GF-D8 (cell line): Measurements from ENCODE around the gene ANKRD34B.
A peak's percentile ranks its signal among the peaks of the same experiment; 100 is the strongest.
"Not testable (repeated sequence)": the region's sequence is repeated elsewhere in the genome, so short reads cannot be mapped to it uniquely, and the experiment has no call there.

ENCODE experiments used
- DNase-seq: peaks from one replicate; lab custom pipeline; 2025; lab: John Stamatoyannopoulos, UW

Gene ANKRD34B

DNA sequence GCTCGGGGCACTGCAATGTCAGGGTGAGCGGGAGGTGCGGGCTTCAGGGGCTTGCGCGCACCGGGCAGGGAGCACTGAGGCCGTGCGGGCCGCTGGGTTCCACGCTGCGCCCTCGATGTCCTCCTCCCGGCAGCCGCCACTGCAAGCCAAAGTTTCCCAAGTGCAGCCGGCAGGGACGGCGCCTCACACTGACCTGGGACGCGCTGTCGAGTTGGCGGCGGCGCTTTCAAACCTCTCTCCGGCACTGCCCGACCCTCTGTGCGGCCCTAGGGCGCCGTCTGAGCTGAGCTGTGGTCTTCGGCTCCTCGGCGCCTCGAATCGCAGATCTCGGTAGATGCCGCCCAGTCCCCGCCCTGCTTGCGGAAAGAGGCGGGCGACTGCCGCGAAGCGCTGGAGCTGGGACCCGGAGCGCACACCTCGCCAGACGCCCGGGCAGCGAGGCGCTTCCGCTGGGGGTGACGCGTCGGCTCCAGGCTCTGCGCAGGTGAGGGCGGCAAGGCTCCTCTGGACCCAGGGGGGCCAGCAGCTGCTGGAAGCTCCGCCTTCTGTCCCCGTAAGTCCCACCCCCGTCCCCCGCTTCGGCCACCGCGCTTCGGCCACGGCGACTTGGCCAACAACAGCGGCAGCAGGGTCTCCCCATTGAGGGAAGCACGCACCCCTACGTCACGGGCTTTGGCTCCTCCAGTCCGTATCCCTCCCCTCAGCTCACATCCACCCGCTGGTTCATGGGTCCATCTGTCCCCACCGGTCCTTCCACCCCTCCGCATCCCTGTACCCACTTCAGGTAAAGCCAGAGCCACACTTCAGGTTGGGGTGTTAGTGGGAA is at the start of gene ANKRD34B:
Gene ANKRD34B, minus strand, starts transcription at position 320 of the 826 bp plus-strand sequence. CDS start 10,261 bp downstream, outside the sequence.
- DNase-seq = no peak

DNA sequence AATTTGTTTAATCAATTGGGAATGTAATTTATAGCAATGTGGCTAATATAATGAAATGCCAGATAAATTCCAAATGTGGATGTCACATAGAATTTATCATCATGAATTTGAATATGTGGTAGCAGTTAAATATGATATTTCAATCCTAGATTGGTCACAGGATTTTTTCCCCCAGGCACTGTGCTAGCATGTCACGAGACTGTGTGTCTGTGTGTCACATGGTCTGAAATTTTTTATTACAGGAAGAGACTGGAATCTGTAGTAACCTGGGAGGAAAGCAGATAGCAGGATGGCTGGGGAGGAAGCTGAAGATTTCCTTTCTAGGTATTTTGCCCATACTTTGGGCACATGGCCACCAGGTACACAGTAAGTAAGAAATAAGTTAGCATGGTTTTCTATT is 49.0 kb upstream of the ANKRD34B start:
- no peak for DNase-seq

DNA sequence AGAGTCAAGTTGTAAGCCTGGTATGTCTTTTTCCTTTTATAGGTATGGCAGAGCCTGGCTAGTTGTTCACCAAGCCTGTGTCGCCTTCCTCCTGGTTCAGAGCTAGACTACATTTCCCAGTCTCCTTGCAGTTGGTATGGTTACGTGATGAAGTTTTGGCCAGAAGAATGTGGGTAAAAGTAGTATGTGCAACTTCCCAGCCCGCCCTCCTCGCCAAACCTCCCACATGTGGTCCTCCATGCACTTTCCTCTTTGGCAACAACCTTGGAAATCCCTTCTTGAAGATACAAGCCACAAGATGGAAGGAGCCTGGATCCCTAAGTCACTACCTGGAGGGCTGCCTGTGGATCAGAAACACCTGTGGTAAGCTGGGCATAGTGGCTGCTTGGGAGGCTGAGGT is 48.4 kb upstream of the ANKRD34B start:
- DNase-seq = no peak

DNA sequence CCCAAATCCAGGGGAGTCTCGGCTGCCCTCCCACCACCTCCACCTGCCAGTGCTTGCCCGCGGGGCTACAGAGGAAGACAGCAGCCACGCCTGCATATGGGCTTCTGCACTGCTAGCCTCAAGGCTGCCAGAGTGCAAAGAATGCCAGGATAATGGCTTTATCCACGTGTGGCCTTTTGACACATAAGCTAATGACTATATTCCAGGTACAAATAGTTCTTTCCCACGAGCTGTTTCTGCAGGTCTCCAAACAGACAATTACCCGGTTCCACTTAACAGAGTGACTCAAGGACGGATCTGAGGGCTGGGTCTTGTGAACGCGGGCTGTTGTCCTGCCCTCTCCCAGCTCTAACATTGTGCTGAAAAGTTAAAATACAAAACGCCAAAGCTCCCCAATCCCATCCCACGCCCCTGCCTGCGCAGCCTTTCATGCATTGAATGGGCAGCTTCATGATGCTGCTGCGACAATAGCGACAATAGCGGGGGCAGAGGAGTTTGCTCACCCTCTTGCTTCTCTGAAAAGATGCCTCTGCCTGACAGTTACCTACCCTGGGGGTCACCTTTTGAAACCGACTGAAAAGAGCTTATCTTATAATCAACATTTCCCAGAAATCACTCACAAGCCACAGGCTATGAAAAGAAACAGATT is 45.3 kb upstream of the ANKRD34B start:
- no peak for DNase-seq

DNA sequence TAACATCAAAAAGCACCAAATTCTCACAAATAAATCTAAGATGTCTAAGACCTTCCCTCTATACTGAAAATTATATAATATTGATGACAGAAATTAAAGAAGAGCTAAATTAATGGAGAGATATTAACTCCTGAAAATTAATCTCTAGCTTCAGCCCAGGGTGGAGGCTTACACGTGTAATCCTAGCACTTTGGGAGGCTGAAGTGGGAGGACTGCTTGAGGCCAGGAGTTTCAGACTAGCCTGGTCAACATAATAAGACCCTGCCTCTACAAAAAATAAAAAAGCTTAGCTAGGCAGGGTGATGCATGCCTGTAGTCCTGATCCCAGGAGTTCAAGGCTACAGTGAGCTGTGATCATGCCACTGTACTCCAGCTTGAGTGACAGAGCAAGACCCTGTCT is 39.6 kb upstream of the ANKRD34B start:
- DNase-seq = no peak

DNA sequence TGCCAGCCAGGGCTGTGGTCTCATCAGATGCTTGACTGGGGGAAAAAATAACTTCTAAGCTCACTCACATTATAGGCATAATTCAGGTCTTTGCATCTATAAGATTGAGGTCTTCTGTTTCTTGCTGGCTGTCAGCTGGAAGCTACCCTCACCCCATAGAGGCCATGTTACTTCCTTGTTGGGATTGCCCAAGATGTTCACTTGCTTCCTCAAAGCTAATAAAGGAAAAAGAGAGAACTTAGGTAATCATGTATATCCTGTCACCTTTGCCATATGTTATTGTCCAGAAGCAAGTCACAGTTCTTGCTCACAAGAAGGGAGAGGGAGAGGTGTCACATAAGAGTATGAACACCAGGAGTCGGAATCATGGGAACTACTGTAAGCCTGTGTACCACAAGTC is 38.7 kb upstream of the ANKRD34B start:
- DNase-seq = peak; percentile 64

DNA sequence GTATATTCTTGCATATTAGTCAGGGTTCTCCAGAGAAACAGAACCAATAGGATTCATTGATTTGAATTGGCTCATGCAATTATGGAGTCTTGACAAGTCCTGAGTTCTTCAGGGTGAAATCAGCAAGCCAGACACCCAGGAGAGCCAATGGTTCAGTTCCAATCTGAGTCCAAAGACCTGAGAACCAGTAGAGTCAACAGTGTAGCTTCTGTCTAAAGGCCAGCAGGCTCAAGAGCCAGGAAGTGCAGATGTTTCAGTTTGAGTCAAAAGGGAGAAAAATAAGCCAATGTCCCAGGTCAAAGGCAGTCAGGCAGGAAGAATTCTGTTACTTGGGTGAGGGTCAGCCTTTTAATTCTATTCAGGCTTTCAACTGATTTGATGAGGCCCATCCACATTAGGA is 37.8 kb upstream of the ANKRD34B start:
- no peak for DNase-seq

DNA sequence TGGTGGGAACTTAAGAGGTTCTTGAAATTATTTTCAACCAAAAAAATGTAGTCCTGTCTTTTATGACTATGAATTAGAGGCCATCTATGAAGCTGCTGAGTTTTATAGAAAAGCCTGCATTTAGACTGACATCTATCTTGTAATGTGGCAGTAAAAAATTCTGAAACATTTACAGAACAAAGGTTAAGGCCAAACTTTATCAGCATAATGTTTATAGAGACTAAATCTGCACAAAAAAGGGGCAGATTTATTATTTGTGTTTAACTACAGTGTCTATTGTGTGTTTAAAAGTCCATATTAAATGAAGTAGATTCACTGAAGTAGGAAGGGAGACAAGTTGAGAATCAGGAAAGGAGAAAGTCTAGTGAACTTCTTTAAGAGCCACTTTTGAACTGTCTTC is 37.3 kb upstream of the ANKRD34B start:
- DNase-seq = no peak

DNA sequence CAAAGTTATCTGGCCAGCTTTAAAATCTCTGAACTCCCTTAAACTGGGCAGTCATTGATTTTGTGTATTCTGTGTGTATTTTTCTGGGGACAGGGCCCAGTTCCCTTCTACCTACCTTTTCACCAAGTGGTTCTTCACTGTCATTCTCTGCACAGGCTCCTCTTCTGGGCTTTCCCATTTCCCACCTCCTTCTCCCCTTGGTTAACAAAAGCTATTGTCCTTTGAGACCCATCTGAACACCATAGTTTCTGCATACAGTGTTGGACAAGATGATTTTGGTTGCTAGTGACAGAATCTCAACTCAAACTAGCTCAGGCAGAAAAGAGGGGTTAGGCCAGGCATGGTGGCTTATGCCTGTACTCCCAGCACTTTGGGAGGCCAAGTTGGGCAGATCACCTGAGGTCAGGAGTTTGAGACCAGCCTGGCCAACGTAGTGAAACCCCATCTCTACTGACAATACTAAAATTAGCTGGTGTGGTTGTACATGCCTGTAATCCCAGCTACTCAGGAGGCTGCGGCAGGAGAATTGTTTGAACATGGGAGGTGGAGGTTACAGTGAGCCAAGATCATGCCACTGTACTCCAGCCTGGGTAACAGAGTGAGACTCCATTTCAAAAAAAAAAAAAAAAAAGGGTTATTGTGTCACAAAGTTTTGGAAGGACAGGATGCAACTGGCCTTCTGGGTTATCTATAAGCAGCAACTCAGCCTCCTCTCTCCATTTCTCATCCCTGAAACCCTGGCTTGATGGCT is 31.0 kb upstream of the ANKRD34B start:
- DNase-seq = no peak

DNA sequence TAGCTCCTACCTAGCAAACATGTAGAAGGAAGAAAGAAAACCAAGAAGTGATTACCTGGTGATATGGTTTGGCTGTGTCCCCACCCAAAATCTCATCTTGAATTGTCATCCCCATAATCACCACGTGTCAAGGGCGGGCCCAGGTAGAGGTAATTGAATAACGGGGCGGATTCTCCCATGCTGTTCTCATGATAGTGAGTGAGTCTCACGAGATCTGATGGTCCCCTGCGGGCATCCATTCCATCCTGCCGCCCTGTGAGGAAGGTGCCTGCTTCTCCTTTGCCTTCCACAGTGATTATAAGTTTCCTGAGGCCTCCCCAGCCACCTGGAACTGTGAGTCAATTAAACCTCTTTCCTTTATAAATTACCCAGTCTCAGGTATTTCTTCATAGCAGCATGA is 27.4 kb upstream of the ANKRD34B start:
- no peak for DNase-seq

DNA sequence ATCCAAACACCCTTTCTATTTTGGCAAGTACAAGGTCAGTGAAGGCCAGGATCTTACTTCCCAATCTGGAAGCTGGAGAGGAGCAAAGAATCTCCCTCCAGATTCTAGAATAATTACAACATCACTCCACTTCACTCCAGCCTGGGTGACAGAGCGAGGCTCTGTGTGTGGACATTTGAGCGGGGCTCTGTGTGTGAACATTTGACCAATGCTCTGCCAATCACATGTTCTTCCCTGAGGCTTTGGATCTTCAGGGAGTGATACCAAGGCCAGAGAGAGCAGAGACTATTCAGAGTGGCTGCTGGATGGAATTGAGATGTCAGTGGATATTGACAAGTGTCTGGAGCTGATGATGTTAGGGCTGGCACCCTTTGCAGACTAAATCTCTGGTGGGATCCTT is 24.7 kb upstream of the ANKRD34B start:
- DNase-seq = no peak

DNA sequence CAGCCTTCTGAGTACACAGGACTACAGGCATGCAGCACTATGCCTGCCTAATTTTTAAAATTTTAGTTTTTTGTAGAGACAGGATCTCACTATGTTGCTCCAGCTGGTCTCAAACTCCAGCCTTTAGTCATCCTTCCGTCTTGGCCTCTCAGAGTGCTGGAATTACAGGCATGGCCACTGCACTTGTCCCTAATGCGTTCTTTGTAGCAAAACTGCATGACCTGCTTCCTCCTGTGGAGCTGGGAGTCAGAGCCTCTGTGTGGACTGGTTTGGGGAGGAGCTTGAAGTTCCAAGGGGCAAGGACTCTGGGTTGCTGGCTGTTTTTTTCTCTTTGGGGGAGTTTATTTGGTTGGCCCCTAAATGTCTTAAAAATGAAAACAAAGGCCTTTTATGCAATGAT is 22.7 kb upstream of the ANKRD34B start:
- no peak for DNase-seq

DNA sequence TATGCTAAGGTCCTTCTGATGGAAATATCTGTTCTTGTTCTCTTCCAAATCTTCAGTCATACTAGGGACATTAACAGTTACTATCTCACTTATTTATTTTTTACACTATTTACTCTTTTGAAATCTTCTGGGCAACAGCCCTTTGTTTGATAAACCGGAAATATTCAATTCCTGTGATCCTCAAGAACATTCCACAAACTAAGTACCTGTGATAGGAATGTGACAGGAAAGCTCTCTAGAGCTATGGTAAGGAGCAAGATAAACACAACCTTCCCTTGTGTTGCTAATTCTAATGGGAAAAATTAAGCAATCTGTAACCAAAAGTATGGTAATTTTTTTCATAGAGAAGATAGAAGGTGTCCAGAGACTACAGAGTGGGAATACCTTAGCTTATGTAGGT is 22.0 kb upstream of the ANKRD34B start:
- no peak for DNase-seq

DNA sequence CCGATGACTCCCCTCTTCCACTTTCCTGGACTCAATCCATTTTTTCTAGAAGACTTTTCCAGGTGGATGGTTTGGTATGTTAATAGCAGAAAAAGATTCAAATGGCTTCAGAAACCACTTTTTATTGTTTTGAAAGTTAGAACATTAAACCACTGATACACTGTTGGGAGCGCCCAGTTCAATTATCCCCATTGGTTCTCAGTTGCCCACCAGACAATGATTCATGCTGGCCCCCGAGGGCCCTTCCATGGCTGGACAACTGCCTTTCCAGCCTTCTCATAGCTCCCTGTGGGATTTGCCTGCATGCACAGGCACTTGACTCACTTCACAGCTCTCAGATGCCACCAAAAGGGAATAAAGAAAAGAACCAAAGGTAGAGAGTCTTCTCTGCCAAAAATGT is 21.3 kb upstream of the ANKRD34B start:
- DNase-seq = no peak

DNA sequence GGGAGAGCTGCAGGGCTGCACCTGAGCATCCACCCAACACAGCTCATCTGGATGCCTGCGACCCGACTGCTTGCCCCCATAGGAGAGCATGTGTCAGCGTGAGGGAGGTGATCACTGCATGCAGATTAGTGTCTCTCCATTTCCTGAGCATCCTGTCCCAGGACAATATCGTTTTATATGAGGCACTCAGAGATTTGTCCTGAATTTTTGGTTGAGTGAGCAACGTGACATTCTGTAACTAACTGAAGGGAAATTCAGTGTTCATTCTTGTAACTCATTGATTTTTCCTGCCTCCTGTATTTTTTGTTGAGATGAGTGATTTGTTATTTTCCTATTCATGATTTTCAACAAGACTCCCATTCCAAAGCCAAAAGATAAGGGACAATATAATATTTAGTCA is 20.7 kb upstream of the ANKRD34B start:
- DNase-seq = no peak

DNA sequence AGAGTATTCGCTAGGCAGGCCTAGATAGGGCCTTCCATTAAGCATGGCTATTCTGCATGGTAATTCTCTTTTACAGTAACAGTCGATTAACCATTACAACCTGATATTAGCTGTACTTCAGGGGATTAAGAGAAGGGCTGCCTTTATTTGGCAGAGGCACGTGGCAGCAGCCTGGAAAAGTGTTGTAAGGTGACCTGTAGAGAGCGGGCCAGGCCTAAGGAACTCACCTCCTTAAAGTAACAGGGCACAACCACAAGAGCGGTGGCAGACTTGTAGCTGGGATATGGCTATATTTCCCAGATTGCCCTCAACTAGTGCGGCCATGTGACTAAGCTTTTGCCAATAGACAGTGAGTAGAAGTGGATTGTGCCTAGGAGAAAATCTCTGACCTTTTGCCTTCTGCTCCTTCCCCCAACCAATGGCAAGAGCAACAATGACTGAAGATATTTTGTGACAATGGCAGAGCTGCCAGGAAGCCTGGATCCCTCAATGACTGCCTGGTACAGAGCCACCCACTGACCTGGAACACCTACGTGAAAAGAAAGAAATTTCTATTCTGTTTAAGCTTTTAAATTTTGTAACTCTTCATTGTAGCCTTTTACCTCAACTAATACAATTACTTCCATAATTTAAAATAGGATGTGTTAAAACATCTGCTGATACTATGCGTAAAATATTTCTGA is 18.9 kb upstream of the ANKRD34B start:
- DNase-seq = no peak

DNA sequence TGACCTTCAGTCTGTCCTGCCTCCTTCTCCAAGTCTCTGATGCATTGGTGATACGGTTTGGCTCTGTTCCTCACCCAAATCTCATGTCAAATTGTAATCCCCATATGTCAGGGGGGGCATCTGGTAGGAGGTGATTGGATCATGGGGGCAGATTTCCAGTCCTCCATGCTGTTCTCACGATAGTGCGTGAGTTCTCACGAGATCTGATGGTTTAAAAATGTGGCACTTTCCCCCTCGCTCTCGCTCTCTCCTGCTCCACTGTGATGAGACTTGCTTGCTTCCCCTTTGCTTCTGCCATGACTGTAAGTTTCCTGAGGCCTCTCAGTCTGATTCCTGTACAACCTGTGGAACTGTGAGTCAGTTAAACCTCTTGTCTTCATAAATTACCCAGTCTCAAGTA is 14.7 kb upstream of the ANKRD34B start:
- no peak for DNase-seq

DNA sequence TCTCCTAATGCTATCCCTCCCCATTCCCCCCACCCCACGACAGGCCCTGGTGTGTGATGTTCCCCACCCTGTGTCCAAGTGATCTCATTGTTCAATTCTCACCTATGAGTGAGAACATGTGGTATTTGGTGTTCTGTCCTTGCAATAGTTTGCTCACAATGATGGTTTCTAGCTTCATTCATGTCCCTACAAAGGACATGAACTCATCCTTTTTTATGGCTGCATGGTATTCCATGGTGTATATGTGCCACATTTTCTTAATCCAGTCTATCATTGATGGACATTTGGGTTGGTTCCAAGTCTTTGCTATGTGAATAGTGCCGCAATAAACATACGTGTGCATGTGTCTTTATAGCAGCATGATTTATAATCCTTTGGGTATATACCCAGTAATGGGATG is 10.2 kb upstream of the ANKRD34B start:
- DNase-seq = not testable (repeated sequence)

DNA sequence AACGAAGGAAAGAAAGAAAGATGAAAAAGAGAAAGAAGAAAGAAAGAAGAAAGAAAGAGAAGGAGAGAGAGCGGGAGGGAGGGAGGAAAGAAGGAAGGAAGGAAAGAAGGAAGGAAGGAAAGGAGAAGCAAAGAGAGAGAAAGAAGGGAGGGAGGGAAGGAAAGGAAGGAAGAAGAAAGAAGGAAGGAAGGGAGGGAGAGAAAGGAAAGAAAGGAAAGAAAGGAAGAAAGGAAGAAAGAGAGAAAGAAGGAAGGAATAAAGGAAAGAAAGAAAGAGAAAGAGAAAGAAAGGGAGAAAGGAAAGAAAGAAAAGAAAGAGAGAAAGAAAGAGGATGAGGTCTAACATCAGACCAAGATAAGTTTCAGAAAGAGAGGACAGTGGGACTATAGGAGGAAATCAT is 9.0 kb upstream of the ANKRD34B start:
- DNase-seq = no peak

DNA sequence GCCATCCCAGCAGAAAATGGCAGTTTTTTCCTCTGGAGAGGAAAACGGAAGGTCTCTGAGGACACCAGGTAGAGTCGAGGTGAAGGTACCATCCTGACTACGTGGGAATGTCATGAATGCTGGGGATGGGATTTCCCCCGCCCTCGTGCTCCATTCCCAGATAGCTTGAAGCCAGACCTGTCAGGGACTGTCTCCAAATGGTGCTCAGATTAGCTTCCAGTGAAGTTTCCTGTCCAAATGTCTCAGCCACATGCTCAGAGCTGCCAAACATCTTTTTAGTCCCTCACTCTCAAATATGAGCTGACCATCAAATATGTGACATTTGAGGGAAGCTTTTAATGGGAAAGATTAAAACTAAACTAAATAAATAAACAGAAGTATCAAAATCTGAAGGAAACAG is 7.6 kb upstream of the ANKRD34B start:
- DNase-seq = no peak

DNA sequence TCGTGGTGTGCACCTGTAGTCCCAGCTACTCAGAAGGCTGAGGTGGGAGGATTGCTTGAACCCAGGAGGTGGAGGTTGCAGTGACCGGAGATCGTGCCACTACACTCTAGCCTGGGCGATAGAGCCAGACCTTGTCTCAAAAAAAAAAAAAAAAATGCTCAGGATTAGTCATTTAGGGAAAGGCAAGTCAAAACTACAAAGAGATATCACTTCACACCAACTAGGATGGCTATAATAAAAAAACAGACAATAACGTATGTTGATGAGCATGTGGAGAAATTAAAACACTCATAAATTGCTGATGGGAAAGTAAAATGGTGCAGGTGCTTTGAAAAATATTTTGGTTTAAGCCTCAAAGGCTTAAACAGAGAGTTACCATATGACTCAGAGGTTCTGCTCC is 6.3 kb upstream of the ANKRD34B start:
- no peak for DNase-seq

DNA sequence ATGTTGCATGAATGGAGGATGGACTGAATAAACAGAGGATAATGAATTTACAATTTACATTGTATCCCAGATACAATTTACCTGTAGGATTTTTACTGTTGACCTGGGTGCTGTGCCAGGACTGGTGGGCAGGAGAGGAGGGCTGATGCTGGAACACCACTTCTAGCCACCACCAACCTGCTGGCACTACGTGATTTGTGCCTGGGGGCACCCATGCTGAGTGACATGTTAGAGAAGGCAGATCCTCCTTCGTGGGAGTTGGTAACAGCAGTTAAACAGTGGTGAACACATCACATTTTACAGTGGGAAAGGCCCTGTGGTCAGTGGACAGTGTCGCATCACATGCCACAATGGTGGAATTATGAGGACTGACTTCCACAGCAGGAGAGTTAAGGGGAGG is 3.0 kb upstream of the ANKRD34B start:
- no peak for DNase-seq
